DMS79 treated with DMSO at 0.1 percent for 48 hours (cell line): Measurements from ENCODE around the gene DNM2.
"Not testable (repeated sequence)": the region's sequence is repeated elsewhere in the genome, so short reads cannot be mapped to it uniquely, and the experiment has no call there.

Source experiments
- DNase-seq: peaks from one replicate; lab custom pipeline; 2025; lab: John Stamatoyannopoulos, UW

The DNM2 gene

DNA sequence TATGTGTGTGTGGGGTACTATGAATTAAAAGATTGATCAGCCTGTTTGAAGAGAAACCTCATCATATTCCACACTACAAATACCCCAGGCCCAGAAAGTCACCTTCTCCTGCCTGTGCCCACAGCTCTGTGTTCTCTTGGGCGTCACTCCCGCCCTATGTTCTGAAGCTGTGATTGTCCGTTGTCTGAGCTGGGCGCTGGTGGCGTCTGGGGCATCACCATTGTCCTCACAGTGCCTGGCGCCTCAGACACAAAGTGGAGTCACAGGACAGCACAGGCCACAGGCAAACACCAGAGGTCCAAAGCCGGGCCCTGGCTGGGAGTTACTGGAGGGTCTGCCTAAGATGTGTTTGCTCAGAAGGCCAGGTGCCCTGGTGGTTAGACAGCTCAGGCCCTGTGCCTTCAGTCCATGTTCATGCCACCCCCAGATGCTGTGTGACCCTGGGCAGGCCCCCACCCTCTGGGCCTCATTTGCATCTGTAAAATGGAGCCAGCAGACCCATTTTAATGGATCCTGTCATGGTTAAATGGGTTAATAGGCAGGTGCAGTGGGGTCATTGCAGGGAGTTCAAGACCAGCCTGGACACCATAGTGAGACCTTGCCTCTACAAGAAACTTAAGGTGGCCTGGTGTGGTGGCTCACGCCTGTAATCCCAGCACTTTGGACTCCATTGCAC is 34.5 kb downstream of the DNM2 start:
- DNase-seq: no peak

DNA sequence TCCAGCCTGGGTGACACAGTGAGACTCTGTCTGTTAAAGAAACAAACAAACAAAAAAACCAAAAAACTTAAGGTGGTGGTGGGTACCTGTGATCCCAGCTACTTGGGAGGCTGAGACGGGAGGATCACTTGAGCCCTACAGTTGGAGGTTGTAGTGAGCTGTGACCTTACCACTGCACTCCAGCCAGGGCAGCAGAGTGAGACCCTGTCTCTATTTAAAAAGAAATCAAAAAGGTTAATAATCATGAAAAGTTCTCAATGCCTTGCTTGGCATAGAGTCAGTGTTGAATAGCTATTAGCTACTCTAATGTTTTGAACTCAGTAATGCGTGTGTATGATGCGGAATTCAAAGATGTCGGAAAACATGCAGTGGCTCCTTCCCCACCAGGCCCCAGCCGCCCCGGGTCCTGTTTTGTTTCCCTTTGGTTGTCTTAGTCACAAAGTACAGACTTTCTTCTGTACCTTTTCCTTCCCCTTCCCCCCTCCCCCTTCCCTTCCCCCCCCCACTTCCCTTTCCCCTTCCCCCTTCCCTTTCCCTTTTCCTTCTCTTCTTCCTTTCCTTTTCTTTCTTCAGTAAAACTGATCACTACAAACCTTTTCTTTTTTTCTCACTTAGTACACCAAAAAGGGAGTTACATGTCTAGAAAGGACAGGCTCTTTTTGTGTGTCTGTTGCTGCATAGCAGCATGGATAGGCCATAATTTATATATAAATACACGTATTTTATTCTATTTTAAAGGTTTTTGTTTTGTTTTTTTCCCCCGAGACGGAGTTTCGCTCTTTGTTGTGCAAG is 35.2 kb downstream of the DNM2 start:
- no peak for DNase-seq

GRCh38 chr19:10756371-10756770 is 38.5 kb downstream of the DNM2 start:
- no peak for DNase-seq

DNA sequence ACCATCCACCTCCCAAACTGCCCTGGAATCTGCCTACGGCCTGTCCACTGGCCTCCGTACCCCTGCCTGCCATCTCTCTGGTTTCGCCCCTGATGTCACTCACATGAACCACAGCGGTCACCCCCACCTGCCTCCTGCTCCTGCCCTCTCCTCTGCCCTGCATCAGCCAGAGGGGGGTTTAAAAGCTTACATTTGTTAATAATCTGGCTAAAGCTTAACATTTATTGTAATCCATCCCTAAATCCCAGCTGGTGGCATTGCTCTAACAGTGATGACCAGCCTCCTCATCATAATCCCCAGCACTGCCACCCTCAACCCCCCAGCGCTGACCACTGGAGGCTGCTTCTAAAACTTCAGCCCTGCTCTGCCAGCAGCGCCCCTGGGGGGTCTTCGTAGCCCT is 38.9 kb downstream of the DNM2 start:
- no peak for DNase-seq

- not testable (repeated sequence) for DNase-seq
These were observed 40.2 kb downstream of the DNM2 start for GRCh38 chr19:10758050-10758449.

GRCh38 chr19:10758978-10759377 is 41.1 kb downstream of the DNM2 start:
- no peak for DNase-seq

DNA sequence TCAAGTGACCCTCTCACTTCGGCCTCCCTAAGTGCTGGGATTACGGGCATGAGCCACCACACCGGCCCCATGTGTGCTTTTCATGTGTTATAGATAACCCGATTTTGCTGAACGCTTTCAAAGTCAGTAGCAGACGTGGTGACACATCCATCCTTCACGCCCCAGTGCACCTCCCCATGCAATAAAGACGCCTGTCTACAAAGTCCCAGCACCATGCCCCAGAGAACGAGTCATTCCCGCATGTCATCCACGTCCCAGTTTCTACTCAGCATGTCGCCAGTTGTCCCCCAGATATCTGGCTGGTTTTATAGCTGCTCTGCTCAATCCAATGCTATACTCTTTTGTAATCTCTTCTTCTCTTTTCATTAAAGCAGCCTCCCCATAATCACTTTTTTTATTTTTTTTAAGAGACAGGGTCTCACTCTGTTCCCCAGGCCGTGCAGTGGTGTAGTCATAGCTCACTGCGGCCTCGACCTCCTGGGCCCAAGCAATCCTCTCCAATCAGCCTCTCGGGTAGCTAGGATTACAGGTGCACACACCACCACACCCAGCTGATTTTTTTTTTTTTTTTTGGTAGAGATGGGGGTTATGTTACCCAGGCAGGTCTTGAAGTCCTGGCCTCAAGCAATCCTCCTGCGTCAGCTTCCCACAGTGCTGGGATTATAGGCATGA is 42.5 kb downstream of the DNM2 start:
- no peak for DNase-seq

DNA sequence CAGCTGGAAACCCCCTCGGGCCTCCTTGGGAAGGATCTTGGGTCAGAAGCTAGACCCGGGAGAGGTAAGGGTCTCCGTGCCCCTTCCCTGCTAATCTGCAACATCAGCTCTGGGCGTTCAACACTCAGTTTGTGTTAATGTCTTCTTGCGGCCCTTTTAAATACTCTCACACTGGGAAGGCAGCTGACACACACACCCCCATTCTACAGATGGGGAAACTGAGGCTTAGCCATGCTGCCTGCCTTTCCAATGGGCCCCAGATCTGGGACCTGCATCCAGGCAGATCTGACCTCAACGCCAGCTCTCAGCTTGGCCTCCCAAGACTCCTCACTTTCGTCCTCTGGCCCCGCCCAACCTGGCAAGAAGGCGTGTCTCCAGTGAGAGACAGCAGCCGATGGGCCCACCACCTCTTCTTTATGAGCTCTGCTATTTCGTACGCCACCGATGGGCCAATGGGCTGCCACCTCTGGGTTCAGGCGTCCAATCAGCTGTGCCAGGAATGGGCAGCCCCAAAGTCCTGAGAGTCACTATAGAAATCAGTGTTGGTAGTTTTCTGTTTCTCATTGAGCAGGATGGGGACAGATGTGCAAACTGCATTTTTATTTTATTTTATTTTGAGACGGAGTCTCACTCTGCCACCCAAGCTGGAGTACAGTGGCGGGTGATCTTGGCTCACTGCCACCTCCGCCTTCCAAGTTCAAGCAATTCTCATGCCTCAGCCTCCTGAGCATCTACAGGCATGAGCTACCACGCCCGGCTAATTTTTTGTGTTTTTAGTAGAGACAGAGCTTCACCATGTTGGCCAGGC is 43.8 kb downstream of the DNM2 start:
- DNase-seq: peak; percentile 19

DNA sequence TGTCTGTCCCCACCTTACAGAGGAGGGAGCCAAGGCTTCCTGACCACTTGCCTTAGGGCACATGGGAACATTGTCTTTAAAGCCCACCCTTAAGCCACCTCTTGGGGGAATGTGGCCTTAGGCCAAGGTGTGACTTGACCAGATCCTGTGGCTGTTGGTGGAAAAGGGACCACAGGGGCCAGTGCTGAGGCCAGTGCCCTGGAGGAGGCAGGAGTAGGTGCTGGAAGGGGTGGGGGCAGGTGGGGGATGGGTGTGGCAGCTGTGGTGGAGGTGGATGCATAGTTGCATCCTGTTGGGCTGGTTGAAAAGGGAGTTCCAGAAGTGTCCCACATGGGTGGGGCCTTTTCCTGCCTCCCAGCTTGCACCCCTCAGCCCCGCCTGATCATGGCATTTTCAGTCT is 44.8 kb downstream of the DNM2 start:
- no peak for DNase-seq

- no peak for DNase-seq
These were observed 45.5 kb downstream of the DNM2 start for GRCh38 chr19:10763411-10763810.

- DNase-seq: no peak
These were observed 46.0 kb downstream of the DNM2 start for GRCh38 chr19:10763828-10764339.

DNA sequence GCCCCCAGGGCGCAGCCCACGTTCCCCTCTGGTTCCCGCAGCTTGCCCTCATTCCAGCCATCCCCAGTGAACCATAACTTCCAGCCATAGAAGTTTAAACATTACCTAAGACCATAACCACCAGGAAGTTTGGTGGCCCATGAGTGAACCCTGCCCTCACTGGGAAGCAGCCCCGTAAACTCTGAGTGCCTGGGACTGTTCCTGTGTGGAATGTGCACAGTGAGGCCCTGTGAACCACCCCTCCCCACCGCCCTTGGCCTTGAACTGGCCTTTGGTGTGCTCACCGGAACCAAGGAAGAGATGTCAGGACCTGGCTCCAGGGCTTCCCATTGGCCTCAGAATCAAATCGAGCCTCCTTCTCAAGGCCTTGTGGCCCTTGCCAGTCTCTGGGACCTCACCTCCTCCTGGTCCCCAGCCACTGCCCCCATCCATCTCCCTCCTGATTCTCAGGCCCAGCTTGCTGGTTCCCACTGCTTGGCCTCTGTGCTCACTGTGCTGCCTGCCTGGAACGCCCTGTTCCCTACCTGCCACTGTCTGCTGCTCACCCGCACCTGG is 46.5 kb downstream of the DNM2 start:
- no peak for DNase-seq

- DNase-seq: no peak
These were observed 48.3 kb downstream of the DNM2 start for GRCh38 chr19:10766049-10766623.

DNA sequence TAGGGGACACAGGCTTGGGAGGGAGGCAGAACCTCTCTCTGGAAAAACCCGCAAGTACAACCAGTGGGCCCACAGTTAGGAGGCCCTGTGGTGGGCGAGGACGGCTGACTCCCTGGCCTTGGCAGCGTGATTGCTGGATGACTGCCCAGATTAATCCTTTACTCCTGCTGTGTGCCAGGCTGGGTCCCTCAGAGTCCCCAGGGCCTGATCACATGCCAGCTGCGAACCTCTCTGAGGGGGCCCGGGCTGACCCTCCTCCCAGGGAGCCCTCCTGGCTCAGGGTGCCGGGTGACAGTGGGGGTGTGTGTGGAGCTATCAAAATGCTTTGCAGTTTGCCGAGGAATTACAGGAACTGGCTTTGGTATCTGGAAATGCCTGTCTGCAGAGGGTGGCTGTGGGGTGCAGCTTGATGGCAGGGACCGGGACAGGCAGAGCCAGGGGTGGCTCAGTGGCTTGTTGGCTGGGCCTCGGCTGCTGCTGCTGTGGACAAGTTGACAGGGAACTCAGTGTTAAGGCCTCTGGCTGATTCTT is 48.9 kb downstream of the DNM2 start:
- DNase-seq: peak; percentile 31

DNA sequence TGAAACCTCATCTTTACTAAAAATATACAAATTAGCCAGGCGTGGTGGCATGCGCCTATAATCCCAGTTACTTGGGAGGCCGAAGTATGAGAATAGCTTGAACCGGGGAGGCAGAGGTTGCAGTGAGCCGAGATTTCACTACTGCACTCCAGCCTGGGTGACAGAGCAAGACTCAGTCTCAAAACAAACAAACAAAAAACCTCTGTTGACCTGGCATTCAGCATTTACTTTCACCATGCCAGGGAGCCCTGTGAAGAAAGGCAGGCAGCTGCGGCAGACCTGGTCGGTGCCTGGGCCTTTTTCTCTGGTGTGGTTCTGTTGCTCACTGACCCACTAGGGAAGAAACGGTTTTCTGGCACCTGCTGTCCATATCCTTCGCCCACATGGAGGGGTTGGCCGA is 49.8 kb downstream of the DNM2 start:
- DNase-seq: no peak

- no peak for DNase-seq
These were observed 50.5 kb downstream of the DNM2 start for GRCh38 chr19:10768369-10768768.

GRCh38 chr19:10768936-10769335 is 51.1 kb downstream of the DNM2 start:
- DNase-seq: no peak

DNA sequence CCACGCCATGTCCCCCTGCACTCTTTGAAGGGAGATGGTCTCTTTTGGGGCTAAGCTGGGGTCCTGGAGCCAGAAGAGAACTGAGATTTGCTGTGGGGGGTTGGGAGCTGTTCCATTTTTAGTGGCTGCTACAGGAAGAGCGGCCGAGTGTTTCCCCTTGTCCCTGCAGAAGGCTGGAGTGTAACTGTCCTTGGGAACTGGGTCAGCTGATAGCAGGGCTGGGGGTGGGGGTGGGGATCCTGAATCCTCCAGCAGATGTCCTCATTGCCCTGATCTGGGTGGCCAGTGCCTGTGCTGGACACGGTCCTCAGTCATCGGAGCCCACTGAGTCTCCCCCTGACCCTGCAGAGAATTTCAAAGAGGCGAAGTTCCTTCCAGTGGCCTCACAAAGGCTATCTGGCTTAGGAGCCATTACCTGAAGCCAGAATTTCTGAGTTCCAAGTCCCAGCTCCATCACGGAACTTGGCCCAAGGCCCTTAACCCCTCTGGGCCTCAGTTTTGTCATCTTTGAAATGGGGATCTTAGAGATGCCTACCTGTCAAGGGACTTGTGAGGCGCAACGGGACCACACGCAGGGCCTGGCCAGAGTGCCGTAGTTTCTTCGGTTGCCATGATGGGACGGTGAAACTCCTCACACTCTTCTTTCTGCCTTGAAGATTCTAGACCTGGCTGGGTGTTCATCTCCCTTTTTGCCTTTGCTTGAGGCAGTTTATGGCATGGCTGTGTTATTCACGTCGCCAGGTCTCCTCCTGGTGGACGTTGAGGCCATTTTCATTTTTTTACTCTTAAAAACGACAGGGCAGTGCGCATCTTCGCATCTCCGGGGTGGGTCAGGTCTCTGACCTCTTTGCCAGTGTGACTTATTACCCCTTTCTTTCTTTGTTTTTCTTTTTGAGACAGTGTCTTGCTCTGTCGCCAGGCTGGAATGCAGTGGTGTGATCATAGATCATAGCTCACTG is 51.9 kb downstream of the DNM2 start:
- DNase-seq: no peak

DNA sequence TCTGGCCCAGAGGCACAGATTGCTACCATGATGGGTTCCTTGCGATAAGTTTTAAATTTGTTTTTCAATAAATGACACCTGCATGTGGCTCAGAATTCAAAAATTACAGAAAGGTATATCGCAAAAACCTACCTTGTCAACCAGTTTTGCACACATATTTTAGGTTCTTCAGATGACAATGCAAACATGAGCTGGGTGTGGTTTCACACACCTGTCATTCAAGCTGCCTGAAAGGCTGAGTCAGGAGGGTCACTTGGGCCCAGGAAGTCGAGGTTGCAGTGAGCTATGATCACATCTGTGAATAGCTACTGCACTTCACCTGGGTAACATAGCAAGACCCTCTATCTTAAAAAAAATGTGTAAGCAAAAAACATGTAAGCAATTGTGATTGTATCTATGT is 56.1 kb downstream of the DNM2 start:
- no peak for DNase-seq

DNA sequence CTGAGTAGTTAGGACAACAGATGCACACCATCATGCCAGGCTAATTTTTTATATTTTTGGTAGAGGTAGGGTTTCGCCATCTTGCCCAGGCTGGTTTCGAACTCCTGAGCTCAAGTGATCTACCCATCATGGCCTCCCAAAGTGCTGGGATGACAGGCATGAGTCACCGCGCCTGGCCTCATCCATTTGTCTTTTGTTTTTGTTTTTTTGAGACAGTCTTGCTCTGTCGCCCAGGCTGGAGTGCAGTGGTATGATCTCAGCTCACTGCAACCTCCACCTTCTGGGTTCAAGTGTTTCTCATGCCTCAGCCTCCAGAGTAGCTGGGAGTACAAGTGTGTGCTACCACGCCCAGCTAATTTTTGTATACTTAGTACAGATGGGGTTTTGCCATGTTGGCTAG is 57.0 kb downstream of the DNM2 start:
- no peak for DNase-seq
